Kidney (tissue), 14 donors: ENCODE results near the gene HHLA2. TPM values are rescaled to one million over a fixed set of nuclear protein-coding genes. Genes with fewer than 3 reads are reported as not detected.
"Not testable (repeated sequence)": the region's sequence is repeated elsewhere in the genome, so short reads cannot be mapped to it uniquely, and the experiment has no call there.

Experiments used
- DNase-seq, 5 donors: peaks; one replicate each; pipeline ENCODE4 v3.0.0-alpha.2; 2013 to 2020
- FAIRE-seq: peaks from 2 replicates; lab custom pipeline; 2012; peaks lifted over from hg19 to GRCh38; lab: Jason Lieb, UNC
- H3K27ac ChIP-seq, 2 donors: one replicate each; pipeline ENCODE4 v1.7.0; 2013; ENCODE audit warnings: low read depth in 2 of 2, low read length in 2 of 2, inconsistent platforms in 1 of 2
- H3K27me3 ChIP-seq: one replicate; pipeline ENCODE4 v1.7.1; 2013; ENCODE audit warnings: low read length, inconsistent platforms; ENCODE audit not compliant: control insufficient read depth, insufficient read depth
- H3K36me3 ChIP-seq, 3 donors: one replicate each; pipeline versions ENCODE4 v1.7.0 to v1.7.1; 2013; ENCODE audit warnings: low read length in 3 of 3, control low read depth in 1 of 3, inconsistent platforms in 1 of 3; ENCODE audit not compliant: insufficient read depth in 3 of 3, control insufficient read depth in 2 of 3
- H3K4me1 ChIP-seq, 3 donors: one replicate each; pipeline versions ENCODE4 v1.7.0 to v1.7.1; 2013; ENCODE audit warnings: low read length in 3 of 3, inconsistent platforms in 1 of 3, low read depth in 1 of 3; ENCODE audit not compliant: control insufficient read depth in 2 of 3, insufficient read depth in 2 of 3
- H3K4me3 ChIP-seq, 3 donors: one replicate each; pipeline versions ENCODE4 v1.7.0 to v1.8.1; 2013; ENCODE audit warnings: low read length in 3 of 3, control low read depth in 1 of 3, inconsistent platforms in 1 of 3
- H3K9ac ChIP-seq, 3 donors: one replicate each; pipeline versions ENCODE4 v1.7.0 to v1.7.1; 2013; ENCODE audit warnings: low read length in 3 of 3, control low read depth in 1 of 3, inconsistent platforms in 1 of 3
- H3K9me3 ChIP-seq, 3 donors: one replicate each; pipeline versions ENCODE4 v1.7.0 to v1.7.1; 2013; ENCODE audit warnings: low read length in 3 of 3, control low read depth in 1 of 3, inconsistent platforms in 1 of 3; ENCODE audit not compliant: control insufficient read depth in 2 of 3, insufficient read depth in 1 of 3
- CTCF ChIP-seq: IDR thresholded peaks from 3 replicates; pipeline ENCODE4 v1.5.1; 2012; ENCODE audit warnings: mild to moderate bottlenecking, moderate library complexity, borderline replicate concordance; ENCODE audit not compliant: insufficient read depth; ENCODE audit errors: extremely low read depth
- intact Hi-C: fragments of 100-400 bp; cut with DNase I; formaldehyde crosslinking; loops from one replicate; pipeline ENCODE4 v1.11.1; 2022
- polyA plus RNA-seq: library from polyadenylated mRNA; stranded (reverse); fragments of 350-450 nt; fragmentation: Illumina TruSeq; extraction: RNeasy Lipid Tissue Mini Kit (QIAGEN cat#74804); gene quantifications from one replicate; pipeline ENCODE4 v1.2.3, GENCODE V29; 2014; ENCODE audit warnings: low read depth, low replicate concordance; ENCODE audit not compliant: insufficient read depth
- total RNA-seq: library from RNA; stranded (reverse); fragmentation: NEBNext Ultra II Directional; extraction: Animal tissue kit (Norgen Biotek cat#: 25700); gene quantifications from one replicate; pipeline ENCODE4 v1.2.1, GENCODE V29; 2021
- donor health status: control.
- donor health status: control.
- donor health status: control.
- donor health status: control.
- donor health status: control.
- donor health status: DM: yes; HTN: yes; CAD: no.
- donor health status: Normal renal cell carcinoma (clear cell type).

HHLA2 gene
- total and polyA plus RNA-seq, 2 donors from 2014 or later: 5.1 to 18.8 TPM

- H3K9me3 ChIP-seq: peaks cover 0 to 2% (median 0%) of the 10 kb centered on the region in 3 donors
- H3K27ac ChIP-seq: no peak overlapping the region
- no peaks in the 10 kb centered on the region for H3K36me3 ChIP-seq
- H3K27me3 ChIP-seq: no peaks in the 10 kb centered on the region
- H3K9ac ChIP-seq: no peak overlapping the region
- intact Hi-C loops: no loop called here
- no peak for DNase-seq
- no peak for FAIRE-seq
- TF ChIP-seq CTCF: no peak
- no peaks in the 10 kb centered on the region for H3K4me1 ChIP-seq
- no peak overlapping the region for H3K4me3 ChIP-seq
Measured at GRCh38 chr3:108271626-108272025, 24.7 kb upstream of the HHLA2 start.

- H3K9ac ChIP-seq, H3K27ac ChIP-seq, DNase-seq, H3K27me3 ChIP-seq, intact Hi-C loops, FAIRE-seq, H3K36me3 ChIP-seq, H3K4me1 ChIP-seq, H3K4me3 ChIP-seq: not testable (repeated sequence)
- H3K9me3 ChIP-seq: peaks cover 0 to 14% (median 0%) of the 10 kb centered on the region in 3 donors
Measured at GRCh38 chr3:108279066-108279465, 17.3 kb upstream of the HHLA2 start.

- intact Hi-C loops: no loop called here
- no peak for FAIRE-seq
- TF ChIP-seq CTCF: no peak
Measured at GRCh38 chr3:108280476-108280875, 15.9 kb upstream of the HHLA2 start.

GRCh38 chr3:108281670-108282069 lies 14.7 kb upstream of the HHLA2 start:
- Histone ChIP-seq H3K36me3 (no peaks in the 10 kb centered on the region), H3K27me3 (no peaks in the 10 kb centered on the region), H3K9me3 (peaks cover 0 to 14% (median 0%) of the 10 kb centered on the region in 3 donors), H3K9ac (no peak overlapping the region), H3K27ac (no peak overlapping the region), H3K4me1 (no peaks in the 10 kb centered on the region), H3K4me3 (no peak overlapping the region)
- no peak for DNase-seq
- no peak for TF ChIP-seq CTCF
- intact Hi-C loops: no loop called here
- FAIRE-seq: no peak

More at GRCh38 chr3:108280476-108280875, 15.9 kb upstream of the HHLA2 start:
- DNase-seq: no peak
- no peak overlapping the region for H3K4me3 ChIP-seq
- no peaks in the 10 kb centered on the region for H3K36me3 ChIP-seq
- no peak overlapping the region for H3K9ac ChIP-seq
- no peak overlapping the region for H3K27ac ChIP-seq
- no peaks in the 10 kb centered on the region for H3K4me1 ChIP-seq
- peaks cover 0 to 14% (median 0%) of the 10 kb centered on the region in 3 donors for H3K9me3 ChIP-seq
- H3K27me3 ChIP-seq: no peaks in the 10 kb centered on the region
